HepG2 (cell line): ENCODE measurements around the gene RARA. TPM values are rescaled to one million over a fixed set of nuclear protein-coding genes. Genes with fewer than 3 reads are reported as not detected.

Experiments
- MED13 ChIP-seq: sonication (generic); formaldehyde crosslinking; IDR thresholded peaks from 2 replicates; pipeline ENCODE4 v1.5.0; 2020; ENCODE audit warnings: missing genetic modification reagents
- RELA ChIP-seq: sonication (generic); formaldehyde crosslinking; IDR thresholded peaks from 2 replicates; pipeline ENCODE4 v1.4.0; 2020; ENCODE audit warnings: missing genetic modification reagents
- SMARCC2 ChIP-seq: fragments of 450-650 bp; IDR thresholded peaks from 2 replicates; pipeline ENCODE4 v1.6.1; 2017; ENCODE audit warnings: antibody characterized with exemption, mild to moderate bottlenecking
- TAF15 ChIP-seq: fragments of 200-400 bp; formaldehyde crosslinking; IDR thresholded peaks from one replicate; pipeline ENCODE4 v1.6.1; 2018; ENCODE audit warnings: mild to moderate bottlenecking, low read depth, low read length; ENCODE audit not compliant: poor library complexity, severe bottlenecking
- YEATS4 ChIP-seq: sonication (generic); formaldehyde crosslinking; IDR thresholded peaks from 2 replicates; pipeline ENCODE4 v1.4.0; 2020; ENCODE audit warnings: missing genetic modification reagents, borderline replicate concordance
- ZBTB7A ChIP-seq: sonication (generic); formaldehyde crosslinking; IDR thresholded peaks from 2 replicates; pipeline ENCODE4 v1.8.0; 2022; ENCODE audit warnings: mild to moderate bottlenecking, missing genetic modification reagents
- ZFYVE20 ChIP-seq: sonication (generic); formaldehyde crosslinking; IDR thresholded peaks from 2 replicates; pipeline ENCODE4 v1.8.0; 2023; ENCODE audit warnings: low read depth, mild to moderate bottlenecking, moderate library complexity, missing genetic modification reagents, borderline replicate concordance
- ZKSCAN8 ChIP-seq: IDR thresholded peaks from 2 replicates; pipeline ENCODE4 v1.6.1; 2016; ENCODE audit warnings: borderline replicate concordance, missing genetic modification reagents, missing compliant biosample characterization
- ZMYM2 ChIP-seq: sonication (generic); formaldehyde crosslinking; IDR thresholded peaks from 2 replicates; pipeline ENCODE4 v1.8.0; 2022; ENCODE audit warnings: mild to moderate bottlenecking, missing genetic modification reagents
- ZNF264 ChIP-seq: sonication (generic); formaldehyde crosslinking; IDR thresholded peaks from 2 replicates; pipeline ENCODE4 v1.4.0; 2020; ENCODE audit warnings: missing genetic modification reagents
- ZNF30 ChIP-seq: sonication (generic); formaldehyde crosslinking; IDR thresholded peaks from 2 replicates; pipeline ENCODE4 v1.5.0; 2020; ENCODE audit warnings: mild to moderate bottlenecking, missing genetic modification reagents
- ZNF550 ChIP-seq: sonication (generic); formaldehyde crosslinking; IDR thresholded peaks from 2 replicates; pipeline ENCODE4 v1.4.0; 2020; ENCODE audit warnings: mild to moderate bottlenecking, missing genetic modification reagents, borderline replicate concordance
- ZNF558 ChIP-seq: sonication (generic); formaldehyde crosslinking; IDR thresholded peaks from 2 replicates; pipeline ENCODE4 v1.9.0; 2022; ENCODE audit warnings: mild to moderate bottlenecking, missing genetic modification reagents, borderline replicate concordance
- ZNF562 ChIP-seq: sonication (generic); formaldehyde crosslinking; IDR thresholded peaks from 2 replicates; pipeline ENCODE4 v1.8.0; 2022; ENCODE audit warnings: missing genetic modification reagents, borderline replicate concordance
- ZNF563 ChIP-seq: sonication (generic); formaldehyde crosslinking; IDR thresholded peaks from 2 replicates; pipeline ENCODE4 v1.8.0; 2022; ENCODE audit warnings: mild to moderate bottlenecking, moderate library complexity, missing genetic modification reagents
- ZNF652 ChIP-seq: IDR thresholded peaks from 2 replicates; pipeline ENCODE4 v1.6.1; 2016; ENCODE audit warnings: low read depth, borderline replicate concordance
- polyA plus RNA-seq, 8 experiments: library from polyadenylated mRNA; depleted of rRNA in 3 of 8; stranded (reverse) in 7 of 8; unstranded in 1 of 8; fragments of >200 nt; fragmentation: Illumina TruSeq in 4 of 8; extraction: Trizol in 4 of 8; gene quantifications; 2 replicates each; pipeline versions ENCODE4 v1.2.1 to v1.2.3, GENCODE V29; 2011 to 2016; ENCODE audit warnings: low read depth in 4 of 8, missing spikeins in 1 of 8, mixed read lengths in 1 of 8; ENCODE audit not compliant: insufficient read depth in 1 of 8
- total RNA-seq, 5 experiments: library from RNA; depleted of rRNA; stranded (reverse); fragments of >200 nt; fragmentation: Illumina TruSeq; extraction: Trizol; gene quantifications; 2 replicates each; pipeline ENCODE4 v1.2.3, GENCODE V29; 2016; ENCODE audit warnings: low read depth in 1 of 5
- TF ChIP-seq, protein P1 (sequence below): sonication (generic); formaldehyde crosslinking; IDR thresholded peaks from 2 replicates; pipeline ENCODE4 v1.4.0; 2020; ENCODE audit warnings: missing genetic modification reagents
- TF ChIP-seq, protein P2 (sequence below): sonication (generic); formaldehyde crosslinking; IDR thresholded peaks from 2 replicates; pipeline ENCODE4 v1.5.1; 2020; ENCODE audit warnings: missing genetic modification reagents, mild to moderate bottlenecking, borderline replicate concordance
- TF ChIP-seq, protein P3 (sequence below): sonication (generic); formaldehyde crosslinking; IDR thresholded peaks from 2 replicates; pipeline ENCODE4 v1.4.0; 2020; ENCODE audit warnings: missing genetic modification reagents; ENCODE audit errors: not compliant biosample characterization
- TF ChIP-seq, protein P4 (sequence below): sonication (generic); formaldehyde crosslinking; IDR thresholded peaks from 2 replicates; pipeline ENCODE4 v1.4.0; 2020; ENCODE audit warnings: missing genetic modification reagents, borderline replicate concordance
- TF ChIP-seq, protein P5 (sequence below): IDR thresholded peaks from 2 replicates; pipeline ENCODE4 v1.6.1; 2016; ENCODE audit warnings: control low read depth
- TF ChIP-seq, protein P6 (sequence below): sonication (generic); formaldehyde crosslinking; IDR thresholded peaks from 2 replicates; pipeline ENCODE4 v1.4.0; 2020; ENCODE audit warnings: missing genetic modification reagents

RARA gene
- total and polyA plus RNA-seq, 2 of the 13 experiments (the other 11 are each of a cell fraction or from before 2014, with no cell fraction given) = 6.4 to 8.6 TPM

DNA sequence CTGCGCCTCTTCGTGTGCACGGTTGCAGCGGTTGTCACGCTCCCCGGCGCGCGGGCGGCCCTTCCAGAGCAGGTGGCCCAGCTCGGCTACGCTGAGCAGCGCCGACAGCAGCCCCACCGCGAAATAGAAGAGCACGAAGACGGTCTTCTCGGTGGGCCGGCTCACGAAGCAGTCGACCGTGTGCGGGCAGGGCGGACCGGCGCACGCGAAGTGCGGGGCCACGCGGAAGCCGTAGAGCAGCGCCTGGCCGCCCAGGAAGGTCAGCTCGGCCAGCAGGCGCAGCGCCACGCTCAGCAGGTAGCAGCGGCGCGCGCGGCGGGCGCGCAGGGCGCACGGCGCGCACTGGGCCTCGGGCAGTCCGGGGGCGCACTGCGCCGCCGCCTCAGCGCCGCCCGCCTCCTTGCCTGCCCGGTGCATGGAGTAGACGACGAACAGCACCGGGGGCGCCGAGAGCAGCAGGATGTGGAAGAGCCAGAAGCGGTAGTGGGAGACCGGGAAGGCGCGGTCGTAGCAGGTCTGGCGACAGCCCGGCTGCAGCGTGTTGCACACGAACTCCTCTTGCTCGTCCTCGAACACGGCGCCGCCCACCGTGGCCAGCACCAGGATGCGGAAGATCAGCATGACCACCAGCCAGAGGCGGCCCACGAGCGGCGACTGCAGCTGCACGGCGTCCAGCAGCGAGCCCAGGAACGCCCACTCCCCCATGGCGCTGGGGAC is 54.3 kb downstream of the RARA start (continued):
- TF ChIP-seq, protein P1, sequence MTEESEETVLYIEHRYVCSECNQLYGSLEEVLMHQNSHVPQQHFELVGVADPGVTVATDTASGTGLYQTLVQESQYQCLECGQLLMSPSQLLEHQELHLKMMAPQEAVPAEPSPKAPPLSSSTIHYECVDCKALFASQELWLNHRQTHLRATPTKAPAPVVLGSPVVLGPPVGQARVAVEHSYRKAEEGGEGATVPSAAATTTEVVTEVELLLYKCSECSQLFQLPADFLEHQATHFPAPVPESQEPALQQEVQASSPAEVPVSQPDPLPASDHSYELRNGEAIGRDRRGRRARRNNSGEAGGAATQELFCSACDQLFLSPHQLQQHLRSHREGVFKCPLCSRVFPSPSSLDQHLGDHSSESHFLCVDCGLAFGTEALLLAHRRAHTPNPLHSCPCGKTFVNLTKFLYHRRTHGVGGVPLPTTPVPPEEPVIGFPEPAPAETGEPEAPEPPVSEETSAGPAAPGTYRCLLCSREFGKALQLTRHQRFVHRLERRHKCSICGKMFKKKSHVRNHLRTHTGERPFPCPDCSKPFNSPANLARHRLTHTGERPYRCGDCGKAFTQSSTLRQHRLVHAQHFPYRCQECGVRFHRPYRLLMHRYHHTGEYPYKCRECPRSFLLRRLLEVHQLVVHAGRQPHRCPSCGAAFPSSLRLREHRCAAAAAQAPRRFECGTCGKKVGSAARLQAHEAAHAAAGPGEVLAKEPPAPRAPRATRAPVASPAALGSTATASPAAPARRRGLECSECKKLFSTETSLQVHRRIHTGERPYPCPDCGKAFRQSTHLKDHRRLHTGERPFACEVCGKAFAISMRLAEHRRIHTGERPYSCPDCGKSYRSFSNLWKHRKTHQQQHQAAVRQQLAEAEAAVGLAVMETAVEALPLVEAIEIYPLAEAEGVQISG = 0 out of 2 replicates have a peak, but pooled peaks have one; percentile 4
- TF ChIP-seq SMARCC2 (no peak), ZKSCAN8 (CRISPR knock-in tag) (no peak), MED13 (no peak), TAF15 (no peak), ZNF562 (CRISPR knock-in tag) (no peak; the same call in 1 of the 2 replicates), ZNF652 (CRISPR knock-in tag) (no peak), ZNF563 (CRISPR knock-in tag) (no peak), RELA (CRISPR knock-in tag) (no peak), ZNF264 (CRISPR knock-in tag) (0 out of 2 replicates have a peak, but pooled peaks have one; percentile 2), ZNF550 (CRISPR knock-in tag) (no peak), ZNF558 (CRISPR knock-in tag) (no peak), ZBTB7A (CRISPR knock-in tag) (no peak), ZNF30 (CRISPR knock-in tag) (0 out of 2 replicates have a peak, but pooled peaks have one; percentile 36), ZMYM2 (no peak), YEATS4 (CRISPR knock-in tag) (peak; percentile 35), ZFYVE20 (CRISPR knock-in tag) (no peak)
- TF ChIP-seq, protein P2, sequence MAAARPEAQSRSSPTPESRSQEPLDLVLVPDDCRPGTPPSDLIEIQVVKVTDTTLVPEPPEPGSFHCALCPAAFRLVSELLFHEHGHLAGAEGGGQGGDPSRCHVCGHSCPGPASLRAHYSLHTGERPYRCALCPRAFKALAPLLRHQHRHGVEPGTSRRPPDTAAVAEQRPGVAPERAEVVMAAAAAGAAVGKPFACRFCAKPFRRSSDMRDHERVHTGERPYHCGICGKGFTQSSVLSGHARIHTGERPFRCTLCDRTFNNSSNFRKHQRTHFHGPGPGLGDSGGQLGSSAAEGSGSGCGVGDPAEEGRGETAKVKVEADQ (CRISPR knock-in tag) = no peak
- TF ChIP-seq, protein P3, sequence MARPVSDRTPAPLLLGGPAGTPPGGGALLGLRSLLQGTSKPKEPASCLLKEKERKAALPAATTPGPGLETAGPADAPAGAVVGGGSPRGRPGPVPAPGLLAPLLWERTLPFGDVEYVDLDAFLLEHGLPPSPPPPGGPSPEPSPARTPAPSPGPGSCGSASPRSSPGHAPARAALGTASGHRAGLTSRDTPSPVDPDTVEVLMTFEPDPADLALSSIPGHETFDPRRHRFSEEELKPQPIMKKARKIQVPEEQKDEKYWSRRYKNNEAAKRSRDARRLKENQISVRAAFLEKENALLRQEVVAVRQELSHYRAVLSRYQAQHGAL (CRISPR knock-in tag) = no peak
- TF ChIP-seq, protein P4, sequence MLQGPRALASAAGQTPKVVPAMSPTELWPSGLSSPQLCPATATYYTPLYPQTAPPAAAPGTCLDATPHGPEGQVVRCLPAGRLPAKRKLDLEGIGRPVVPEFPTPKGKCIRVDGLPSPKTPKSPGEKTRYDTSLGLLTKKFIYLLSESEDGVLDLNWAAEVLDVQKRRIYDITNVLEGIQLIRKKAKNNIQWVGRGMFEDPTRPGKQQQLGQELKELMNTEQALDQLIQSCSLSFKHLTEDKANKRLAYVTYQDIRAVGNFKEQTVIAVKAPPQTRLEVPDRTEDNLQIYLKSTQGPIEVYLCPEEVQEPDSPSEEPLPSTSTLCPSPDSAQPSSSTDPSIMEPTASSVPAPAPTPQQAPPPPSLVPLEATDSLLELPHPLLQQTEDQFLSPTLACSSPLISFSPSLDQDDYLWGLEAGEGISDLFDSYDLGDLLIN (CRISPR knock-in tag) = peak; percentile 47; the same call in 1 of the 2 replicates
- TF ChIP-seq, protein P5, sequence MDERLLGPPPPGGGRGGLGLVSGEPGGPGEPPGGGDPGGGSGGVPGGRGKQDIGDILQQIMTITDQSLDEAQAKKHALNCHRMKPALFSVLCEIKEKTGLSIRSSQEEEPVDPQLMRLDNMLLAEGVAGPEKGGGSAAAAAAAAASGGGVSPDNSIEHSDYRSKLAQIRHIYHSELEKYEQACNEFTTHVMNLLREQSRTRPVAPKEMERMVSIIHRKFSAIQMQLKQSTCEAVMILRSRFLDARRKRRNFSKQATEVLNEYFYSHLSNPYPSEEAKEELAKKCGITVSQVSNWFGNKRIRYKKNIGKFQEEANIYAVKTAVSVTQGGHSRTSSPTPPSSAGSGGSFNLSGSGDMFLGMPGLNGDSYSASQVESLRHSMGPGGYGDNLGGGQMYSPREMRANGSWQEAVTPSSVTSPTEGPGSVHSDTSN = no peak
- TF ChIP-seq, protein P6, sequence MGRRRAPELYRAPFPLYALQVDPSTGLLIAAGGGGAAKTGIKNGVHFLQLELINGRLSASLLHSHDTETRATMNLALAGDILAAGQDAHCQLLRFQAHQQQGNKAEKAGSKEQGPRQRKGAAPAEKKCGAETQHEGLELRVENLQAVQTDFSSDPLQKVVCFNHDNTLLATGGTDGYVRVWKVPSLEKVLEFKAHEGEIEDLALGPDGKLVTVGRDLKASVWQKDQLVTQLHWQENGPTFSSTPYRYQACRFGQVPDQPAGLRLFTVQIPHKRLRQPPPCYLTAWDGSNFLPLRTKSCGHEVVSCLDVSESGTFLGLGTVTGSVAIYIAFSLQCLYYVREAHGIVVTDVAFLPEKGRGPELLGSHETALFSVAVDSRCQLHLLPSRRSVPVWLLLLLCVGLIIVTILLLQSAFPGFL (CRISPR knock-in tag) = 0 out of 2 replicates have a peak, but pooled peaks have one; percentile 16
